GM19395 (cell line): ENCODE results near the gene RETREG2.

Source experiments
- ATAC-seq: cut with Tn5 transposase; IDR thresholded peaks from one replicate; pipeline ENCODE4 v1.9.1; 2021; ENCODE audit warnings: mild to moderate bottlenecking, moderate library complexity; ENCODE audit not compliant: unreplicated experiment

The RETREG2 gene

GRCh38 chr2:219213486-219214071, 35.5 kb downstream of the RETREG2 start:
- ATAC-seq = no peak

GRCh38 chr2:219214141-219214540, 36.1 kb downstream of the RETREG2 start:
- no peak for ATAC-seq

GRCh38 chr2:219214786-219215185, 36.7 kb downstream of the RETREG2 start:
- ATAC-seq = no peak

- ATAC-seq = no peak
These were observed 37.9 kb downstream of the RETREG2 start for GRCh38 chr2:219215871-219216534.

GRCh38 chr2:219216535-219216915, 38.5 kb downstream of the RETREG2 start:
- ATAC-seq = no peak

- peak; percentile 39 for ATAC-seq
These were observed 40.2 kb downstream of the RETREG2 start for GRCh38 chr2:219218217-219218731.

- peak; percentile 73 for ATAC-seq
These were observed 40.9 kb downstream of the RETREG2 start, which contains the start of gene ABCB6 for GRCh38 chr2:219218732-219219701. TSS of gene ABCB6 (minus strand) at chr2:219218958. CDS start at chr2:219218673, 285 bp downstream.

GRCh38 chr2:219219784-219220532, 41.9 kb downstream of the RETREG2 start:
- ATAC-seq = no peak

- no peak for ATAC-seq
These were observed 42.8 kb downstream of the RETREG2 start for GRCh38 chr2:219220652-219221402.

- ATAC-seq = no peak
These were observed 44.0 kb downstream of the RETREG2 start for GRCh38 chr2:219221957-219222518.

GRCh38 chr2:219223831-219224610, 45.9 kb downstream of the RETREG2 start:
- ATAC-seq = no peak

GRCh38 chr2:219225350-219225749, 47.3 kb downstream of the RETREG2 start:
- no peak for ATAC-seq

- ATAC-seq = no peak
These were observed 50.2 kb downstream of the RETREG2 start for GRCh38 chr2:219228041-219228910.

- ATAC-seq = peak; percentile 21
These were observed 50.8 kb downstream of the RETREG2 start for GRCh38 chr2:219228911-219229304.

- peak; percentile 97 for ATAC-seq
These were observed 51.4 kb downstream of the RETREG2 start, which contains the start of the genes ANKZF1 and ATG9A for GRCh38 chr2:219229305-219230058. TSS of gene ANKZF1 (plus strand) at chr2:219229806. CDS start at chr2:219230258, 452 bp downstream. TSS of gene ATG9A (minus strand) at chr2:219229636. CDS start at chr2:219228024, 1,612 bp downstream.

- ATAC-seq = peak; percentile 19
These were observed 52.0 kb downstream of the RETREG2 start for GRCh38 chr2:219230059-219230540.

- ATAC-seq = no peak
These were observed 56.3 kb downstream of the RETREG2 start for GRCh38 chr2:219234331-219234730.
